Measurements from ENCODE around the gene ARAP3.
"Not testable (repeated sequence)": the region's sequence is repeated elsewhere in the genome, so short reads cannot be mapped to it uniquely, and the experiment has no call there.

The ARAP3 gene

GRCh38 chr5:141681695-141682641, at the start of gene ARAP3:
Gene ARAP3 (minus strand): TSS chr5:141682230. CDS start chr5:141680486, 1,744 bp downstream.
- DNase-seq, result no peak

- DNase-seq, result no peak
Observed at GRCh38 chr5:141729387-141730006, 47.5 kb upstream of the ARAP3 start.

- no peak for DNase-seq
Observed at GRCh38 chr5:141725891-141726290, 43.9 kb upstream of the ARAP3 start.

GRCh38 chr5:141725174-141725573, 43.1 kb upstream of the ARAP3 start:
- not testable (repeated sequence) for DNase-seq

- DNase-seq, result no peak
Observed at GRCh38 chr5:141722266-141722665, 40.2 kb upstream of the ARAP3 start.

GRCh38 chr5:141717043-141717442, 35.0 kb upstream of the ARAP3 start:
- no peak for DNase-seq

- DNase-seq, result no peak
Observed at GRCh38 chr5:141716468-141716867, 34.4 kb upstream of the ARAP3 start.

GRCh38 chr5:141716009-141716408, 34.0 kb upstream of the ARAP3 start:
- DNase-seq, result no peak

GRCh38 chr5:141715346-141715905, 33.4 kb upstream of the ARAP3 start:
- no peak for DNase-seq

- DNase-seq, result no peak
Observed at GRCh38 chr5:141714542-141715310, 32.7 kb upstream of the ARAP3 start.

GRCh38 chr5:141713616-141714309, 31.7 kb upstream of the ARAP3 start:
- no peak for DNase-seq

- DNase-seq, result no peak
Observed at GRCh38 chr5:141711687-141712086, 29.7 kb upstream of the ARAP3 start.

GRCh38 chr5:141709699-141710267, 27.8 kb upstream of the ARAP3 start:
- no peak for DNase-seq

- DNase-seq, result no peak
Observed at GRCh38 chr5:141708016-141708415, 26.0 kb upstream of the ARAP3 start.

- DNase-seq, result no peak
Observed at GRCh38 chr5:141707510-141707909, 25.5 kb upstream of the ARAP3 start.

GRCh38 chr5:141706121-141706520, 24.1 kb upstream of the ARAP3 start:
- no peak for DNase-seq

- no peak for DNase-seq
Observed at GRCh38 chr5:141705469-141705868, 23.4 kb upstream of the ARAP3 start.

GRCh38 chr5:141704782-141705297, 22.8 kb upstream of the ARAP3 start:
- DNase-seq, result no peak

GRCh38 chr5:141703133-141703561, 21.1 kb upstream of the ARAP3 start:
- no peak for DNase-seq

- DNase-seq, result no peak
Observed at GRCh38 chr5:141701360-141702119, 19.5 kb upstream of the ARAP3 start.

- DNase-seq, result no peak
Observed at GRCh38 chr5:141697586-141697985, 15.6 kb upstream of the ARAP3 start.

Data from NCI-H1092 (cell line).